Trophoblast cell (in vitro differentiated cells and primary cell): ENCODE data around the gene LRRC46.

Source experiments
- DNase-seq, 2 donors: peaks; one replicate each; pipeline ENCODE4 v3.0.0-alpha.2; 2016
- H2AFZ ChIP-seq: 2 replicates; pipeline ENCODE4 v1.6.1; 2013; ENCODE audit warnings: low read length, moderate library complexity, mild to moderate bottlenecking; ENCODE audit not compliant: insufficient read depth, poor library complexity
- H2AK5ac ChIP-seq: 2 replicates; pipeline ENCODE4 v1.6.1; 2013; ENCODE audit warnings: mild to moderate bottlenecking, low read length
- H2BK120ac ChIP-seq: 2 replicates; pipeline ENCODE4 v1.6.1; 2013; ENCODE audit warnings: low read length, mild to moderate bottlenecking, moderate library complexity; ENCODE audit not compliant: insufficient read depth, poor library complexity
- H2BK12ac ChIP-seq: 2 replicates; pipeline ENCODE4 v1.6.1; 2013; ENCODE audit warnings: mild to moderate bottlenecking, low read length, moderate library complexity
- H2BK5ac ChIP-seq: 2 replicates; pipeline ENCODE4 v1.6.1; 2013; ENCODE audit warnings: low read length, low read depth, moderate library complexity, mild to moderate bottlenecking; ENCODE audit not compliant: poor library complexity
- H3K14ac ChIP-seq: 2 replicates; pipeline ENCODE4 v1.6.1; 2013; ENCODE audit warnings: mild to moderate bottlenecking, low read length
- H3K18ac ChIP-seq: 2 replicates; pipeline ENCODE4 v1.6.1; 2013; ENCODE audit warnings: mild to moderate bottlenecking, low read length
- H3K23ac ChIP-seq: 2 replicates; pipeline ENCODE4 v1.6.1; 2013; ENCODE audit warnings: low read length
- H3K27ac ChIP-seq: 2 replicates; pipeline ENCODE4 v1.5.1; 2013; ENCODE audit warnings: low read depth, mild to moderate bottlenecking, inconsistent platforms, low read length, moderate library complexity
- H3K27me3 ChIP-seq: 2 replicates; pipeline ENCODE4 v1.6.1; 2013; ENCODE audit warnings: inconsistent platforms, mild to moderate bottlenecking, low read length, moderate library complexity; ENCODE audit not compliant: insufficient read depth
- H3K36me3 ChIP-seq, 2 experiments: 1 replicate in 1 of 2; 2 replicates in 1 of 2; pipeline ENCODE4 v1.6.1; 2013; ENCODE audit warnings: low read length in 2 of 2, mild to moderate bottlenecking in 2 of 2, moderate library complexity in 1 of 2; ENCODE audit not compliant: insufficient read depth in 2 of 2, control insufficient read depth in 1 of 2
- H3K4ac ChIP-seq: 2 replicates; pipeline ENCODE4 v1.6.1; 2013; ENCODE audit warnings: low read depth, mild to moderate bottlenecking, low read length, moderate library complexity
- H3K4me1 ChIP-seq, 2 experiments: 1 replicate in 1 of 2; 2 replicates in 1 of 2; pipeline ENCODE4 v1.6.1; 2013; ENCODE audit warnings: low read length in 2 of 2, mild to moderate bottlenecking in 2 of 2, moderate library complexity in 1 of 2; ENCODE audit not compliant: insufficient read depth in 2 of 2, control insufficient read depth in 1 of 2
- H3K4me2 ChIP-seq: 2 replicates; pipeline ENCODE4 v1.6.1; 2013; ENCODE audit warnings: inconsistent platforms, mild to moderate bottlenecking, low read length, moderate library complexity
- H3K4me3 ChIP-seq: 2 replicates; pipeline ENCODE4 v1.5.1; 2013; ENCODE audit warnings: mild to moderate bottlenecking, low read depth, low read length, inconsistent platforms
- H3K79me1 ChIP-seq: one replicate; pipeline ENCODE4 v1.6.1; 2013; ENCODE audit warnings: low read length
- H3K79me2 ChIP-seq: 2 replicates; pipeline ENCODE4 v1.6.1; 2013; ENCODE audit warnings: low read length, mild to moderate bottlenecking; ENCODE audit not compliant: control insufficient read depth, insufficient read depth, poor library complexity
- H3K9ac ChIP-seq: 2 replicates; pipeline ENCODE4 v1.6.1; 2013; ENCODE audit warnings: mild to moderate bottlenecking, low read length
- H3K9me3 ChIP-seq: 2 replicates; pipeline ENCODE4 v1.6.1; 2013; ENCODE audit warnings: low read depth, mild to moderate bottlenecking, control low read depth, inconsistent platforms, low read length; ENCODE audit not compliant: insufficient read depth
- H4K12ac ChIP-seq: 2 replicates; pipeline ENCODE4 v1.6.1; 2013; ENCODE audit warnings: low read depth, mild to moderate bottlenecking, low read length, moderate library complexity
- H4K8ac ChIP-seq: 2 replicates; pipeline ENCODE4 v1.6.1; 2013; ENCODE audit warnings: low read depth, mild to moderate bottlenecking, low read length, moderate library complexity
- H4K91ac ChIP-seq: one replicate; pipeline ENCODE4 v1.6.1; 2013; ENCODE audit warnings: low read depth, mild to moderate bottlenecking, low read length, moderate library complexity
- WGBS: extraction: QIAGEN DNeasy Blood & Tissue Kit; methylation state at CpG from one replicate; pipeline ENCODE4 v1.1.7; 2013; ENCODE audit warnings: missing lambda C conversion rate; ENCODE audit not compliant: insufficient read length, insufficient coverage; ENCODE audit errors: extremely low coverage; 5-methylcytosine and 5-hydroxymethylcytosine counted together

Gene LRRC46

DNA sequence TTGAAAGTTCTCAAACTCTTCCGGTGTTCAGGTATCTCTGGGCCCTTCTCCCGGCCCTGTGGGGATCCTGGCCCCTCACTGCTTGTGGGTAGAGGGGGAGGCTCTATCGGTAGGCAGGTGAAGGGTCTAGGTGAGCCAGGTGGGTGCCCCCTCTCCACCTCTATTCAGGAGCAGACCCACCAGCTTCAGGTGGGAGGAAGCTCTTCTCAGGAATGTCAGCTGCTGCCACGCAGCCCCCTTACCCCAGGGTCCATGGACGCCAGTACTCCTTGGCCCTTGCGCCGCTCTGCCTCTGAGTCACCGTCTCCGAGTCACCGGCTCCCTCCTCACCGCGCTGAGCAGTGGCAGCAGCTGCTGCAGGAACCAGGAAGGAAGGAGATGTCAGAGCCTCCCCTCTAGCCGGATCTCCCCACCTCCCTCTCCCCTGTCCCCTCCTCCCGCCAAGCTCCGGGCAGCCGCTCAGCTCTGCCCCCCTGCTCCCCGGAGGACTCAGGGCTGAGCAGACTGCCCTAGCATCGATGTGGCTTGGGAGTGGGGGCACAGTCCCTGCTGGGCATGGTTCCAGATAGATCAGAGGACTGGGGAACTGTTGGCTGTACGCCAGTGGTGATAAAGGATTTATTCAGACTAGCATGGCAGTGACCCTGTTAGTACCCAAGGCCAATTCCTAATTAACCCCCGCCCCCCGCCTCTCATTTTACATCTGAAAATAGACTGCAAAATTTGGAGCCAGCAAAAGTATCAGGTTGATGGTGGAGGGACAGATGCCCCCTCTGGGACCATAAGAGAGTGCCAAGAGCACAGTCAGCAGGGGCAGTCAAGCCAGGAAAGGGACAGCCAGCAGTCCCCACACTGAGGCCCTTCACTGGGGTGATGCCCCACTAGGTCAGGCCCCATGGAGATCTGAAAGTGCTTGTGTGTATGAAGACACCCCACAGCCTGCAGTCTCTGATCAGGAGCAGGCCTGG is 9.8 kb upstream of the LRRC46 start, which contains the start of gene OSBPL7:
Gene OSBPL7 (minus strand): TSS at position 371 of the 968 bp plus-strand sequence. CDS start 1,516 bp downstream, outside the sequence.
- H3K27ac ChIP-seq = no peak within 1 kb of the TSS
- H4K12ac ChIP-seq = peak within 1 kb of the TSS; percentile 78
- H2BK5ac ChIP-seq = no peak within 1 kb of the TSS
- peak within 1 kb of the TSS; percentile 89 for H2AFZ ChIP-seq
- H3K18ac ChIP-seq = no peak within 1 kb of the TSS
- peak within 1 kb of the TSS; percentile 78 for H4K8ac ChIP-seq
- H4K91ac ChIP-seq = peak within 1 kb of the TSS; percentile 40
- no peaks in the 10 kb centered on the region for H3K27me3 ChIP-seq
- peak within 1 kb of the TSS; percentile 35 for H2BK120ac ChIP-seq
- H3K4me3 ChIP-seq = peak within 1 kb of the TSS; percentile 72
- H3K9ac ChIP-seq = peak within 1 kb of the TSS; percentile 57
- H3K9me3 ChIP-seq = no peaks in the 10 kb centered on the region
- no peak within 1 kb of the TSS for H3K23ac ChIP-seq
- no peak within 1 kb of the TSS for H2BK12ac ChIP-seq
- WGBS = no CpG with 5 or more reads among the region's 21 CpGs
- peaks cover 35 to 43% of the 10 kb centered on the region in 2 experiments for H3K36me3 ChIP-seq
- H2AK5ac ChIP-seq = peak within 1 kb of the TSS; percentile 55
- H3K4me1 ChIP-seq = peaks cover 8 to 9% of the 10 kb centered on the region in 2 experiments
- no peak within 1 kb of the TSS for H3K4ac ChIP-seq
- peaks cover 1% of the 10 kb centered on the region for H3K79me2 ChIP-seq
- H3K79me1 ChIP-seq = peaks cover 9% of the 10 kb centered on the region
- H3K14ac ChIP-seq = peak within 1 kb of the TSS; percentile 38
- peak within 1 kb of the TSS; percentile 72 for H3K4me2 ChIP-seq
- DNase-seq = peak in 1 of 2 donors; percentile 32

DNA sequence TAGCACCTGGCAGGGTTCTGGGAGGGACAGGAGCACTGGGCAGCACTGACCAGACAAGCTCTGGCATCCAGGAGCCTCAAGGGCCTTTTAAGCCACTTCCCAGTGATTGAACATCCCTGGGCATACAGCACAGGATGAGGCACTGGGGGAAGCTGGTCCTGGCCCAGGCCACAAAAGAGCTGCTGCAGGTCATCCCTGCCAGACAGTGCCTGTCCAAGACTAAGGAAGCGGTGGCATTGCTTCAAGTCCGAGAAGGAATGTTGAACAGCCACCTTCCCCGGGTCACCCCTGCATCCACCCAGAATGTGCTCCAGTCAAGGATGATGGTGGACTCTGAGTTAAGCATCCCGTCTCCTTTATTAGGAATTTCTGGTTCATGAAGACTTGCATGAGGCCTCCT is 8.7 kb upstream of the LRRC46 start:
- Histone ChIP-seq H3K27ac (no peak overlapping the region), H3K4me2 (no peak overlapping the region), H3K23ac (no peak overlapping the region)

DNA sequence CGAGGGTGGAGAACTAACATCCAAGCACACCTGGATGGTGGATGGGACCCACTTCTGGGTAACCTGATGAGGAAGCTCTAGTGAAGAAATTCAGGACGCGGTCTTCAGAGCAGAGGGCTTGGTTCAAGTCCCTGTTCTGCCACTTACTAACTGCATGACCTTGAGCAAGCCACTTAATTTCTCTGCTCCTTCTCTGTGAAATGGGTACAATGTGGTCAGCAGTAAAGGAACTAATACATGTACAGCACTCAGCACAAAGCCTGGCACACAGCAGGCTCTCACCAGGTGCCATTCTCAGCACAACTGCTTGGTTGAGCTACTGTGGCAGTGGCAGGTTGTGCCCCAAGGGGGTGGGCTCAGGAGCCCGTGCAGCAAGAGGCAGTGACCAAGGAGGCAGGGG is 8.0 kb upstream of the LRRC46 start:
- Histone ChIP-seq H2AFZ (no peak overlapping the region), H3K79me1 (peaks cover 9% of the 10 kb centered on the region), H3K79me2 (peaks cover 1% of the 10 kb centered on the region), H3K14ac (no peak overlapping the region), H4K8ac (no peak overlapping the region), H3K4ac (no peak overlapping the region), H3K23ac (no peak overlapping the region), H3K18ac (no peak overlapping the region), H3K4me3 (no peak overlapping the region), H3K9ac (no peak overlapping the region), H3K27ac (no peak overlapping the region), H4K91ac (no peak overlapping the region), H3K9me3 (no peaks in the 10 kb centered on the region), H4K12ac (no peak overlapping the region), H3K27me3 (no peaks in the 10 kb centered on the region), H3K36me3 (peaks cover 30 to 39% of the 10 kb centered on the region in 2 experiments), H3K4me2 (no peak overlapping the region), H2BK5ac (no peak overlapping the region), H2AK5ac (no peak overlapping the region), H2BK12ac (no peak overlapping the region), H3K4me1 (peaks cover 8 to 9% of the 10 kb centered on the region in 2 experiments), H2BK120ac (no peak overlapping the region)
- no peak for DNase-seq
- no CpG with 5 or more reads among the region's 4 CpGs for WGBS

More for the DNA sequence above, 8.7 kb upstream of the LRRC46 start:
- H3K14ac ChIP-seq = no peak overlapping the region
- no CpG with 5 or more reads among the region's 4 CpGs for WGBS
- H3K79me2 ChIP-seq = peaks cover 1% of the 10 kb centered on the region
- H2BK12ac ChIP-seq = no peak overlapping the region
- H3K18ac ChIP-seq = no peak overlapping the region
- no peak overlapping the region for H2AK5ac ChIP-seq
- H3K4ac ChIP-seq = no peak overlapping the region
- peaks cover 34 to 42% of the 10 kb centered on the region in 2 experiments for H3K36me3 ChIP-seq
- H3K4me3 ChIP-seq = no peak overlapping the region
- H2BK120ac ChIP-seq = no peak overlapping the region
- peaks cover 8 to 9% of the 10 kb centered on the region in 2 experiments for H3K4me1 ChIP-seq
- H2BK5ac ChIP-seq = no peak overlapping the region
- no peaks in the 10 kb centered on the region for H3K9me3 ChIP-seq
- no peak overlapping the region for H4K12ac ChIP-seq
- DNase-seq = no peak
- no peak overlapping the region for H4K91ac ChIP-seq
- H3K9ac ChIP-seq = no peak overlapping the region
- H3K27me3 ChIP-seq = no peaks in the 10 kb centered on the region
- peaks cover 9% of the 10 kb centered on the region for H3K79me1 ChIP-seq
- no peak overlapping the region for H2AFZ ChIP-seq
- no peak overlapping the region for H4K8ac ChIP-seq

DNA sequence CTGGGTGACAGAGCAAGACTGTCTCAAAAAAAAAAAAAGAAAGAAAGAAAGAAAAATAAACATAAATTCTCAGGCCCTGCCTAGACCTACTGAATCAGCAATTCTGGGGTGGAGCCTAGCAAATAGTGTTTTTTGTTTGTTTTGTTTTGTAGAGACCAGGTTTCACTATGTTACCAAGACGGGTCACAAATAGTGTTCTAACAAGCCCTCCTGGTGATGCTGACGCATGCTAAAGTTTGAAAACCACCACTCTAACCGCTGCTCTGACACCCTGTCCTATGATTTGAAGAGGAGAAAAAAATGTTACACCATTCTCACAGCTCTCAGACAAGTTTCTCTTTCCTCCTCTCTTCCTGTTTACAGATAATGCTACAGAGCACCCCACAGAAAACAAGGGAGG is 1.6 kb upstream of the LRRC46 start:
- whole genome bisulfite sequencing = no CpG with 5 or more reads among the region's 3 CpGs
- H3K18ac ChIP-seq = no peak overlapping the region
- H3K79me2 ChIP-seq = no peaks in the 10 kb centered on the region

More for the DNA sequence above, 1.6 kb upstream of the LRRC46 start:
- Histone ChIP-seq H2BK5ac (no peak overlapping the region), H2BK12ac (no peak overlapping the region), H4K12ac (no peak overlapping the region), H2AFZ (no peak overlapping the region), H4K91ac (no peak overlapping the region), H3K4me2 (no peak overlapping the region), H3K27ac (no peak overlapping the region), H2BK120ac (no peak overlapping the region), H3K4ac (no peak overlapping the region), H2AK5ac (no peak overlapping the region), H3K14ac (no peak overlapping the region), H3K9ac (no peak overlapping the region), H3K4me1 (peaks cover 8% of the 10 kb centered on the region in 2 experiments), H3K4me3 (no peak overlapping the region), H3K27me3 (no peaks in the 10 kb centered on the region), H3K23ac (no peak overlapping the region), H3K79me1 (peaks cover 3% of the 10 kb centered on the region), H3K36me3 (peaks cover 19 to 24% of the 10 kb centered on the region in 2 experiments), H4K8ac (no peak overlapping the region), H3K9me3 (no peaks in the 10 kb centered on the region)
- DNase-seq = no peak
